B cell (primary cell): ENCODE data around the gene MAN1A2. TPM values are rescaled to one million over a fixed set of nuclear protein-coding genes. Genes with fewer than 3 reads are reported as not detected.

Source experiments
- ATAC-seq: fragments of 200-7000 bp; cut with Tn5 transposase; one replicate; pipeline ENCODE4 v1.10.0; 2021; ENCODE audit warnings: low read depth, mild to moderate bottlenecking, moderate number of reproducible peaks, moderate library complexity
- CTCF ChIA-PET: fragments of 350-600 bp; sonication (Branson Sonifier 250); formaldehyde crosslinking; loops from one replicate; lab custom pipeline; 2021; ENCODE audit warnings: antibody characterized with exemption, inconsistent platforms; lab: Charles Lee
- POLR2A ChIA-PET: fragments of 350-600 bp; sonication (Branson Sonifier 250); formaldehyde crosslinking; loops from one replicate; lab custom pipeline; 2021; ENCODE audit warnings: antibody characterized with exemption; lab: Charles Lee
- DNase-seq: peaks from one replicate; pipeline ENCODE4 v3.0.0; 2013
- H2AFZ ChIP-seq: 2 replicates; pipeline ENCODE4 v1.6.1; 2012; ENCODE audit warnings: mild to moderate bottlenecking, low read depth, low read length; ENCODE audit not compliant: insufficient read depth, poor library complexity, severe bottlenecking
- H3K27ac ChIP-seq, 2 donors: 1 replicate in 1 of 2; 2 replicates in 1 of 2; pipeline ENCODE4 v1.5.1; 2012 to 2013; ENCODE audit warnings: low read length in 2 of 2, mild to moderate bottlenecking in 2 of 2, moderate library complexity in 1 of 2
- H3K27me3 ChIP-seq, 4 experiments: fragments of 200-600 bp in 1 of 4; sonication (generic) in 1 of 4; replicated peaks in 1 of 4; 1 replicate in 2 of 4; 2 replicates in 2 of 4; pipeline versions ENCODE4 v1.6.1 to v1.7.0; 2013 to 2016; ENCODE audit warnings: low read length in 3 of 4, mild to moderate bottlenecking in 2 of 4, mixed read lengths in 1 of 4, moderate library complexity in 1 of 4; ENCODE audit not compliant: insufficient read depth in 4 of 4, control insufficient read depth in 3 of 4; ENCODE audit errors: control extremely low read depth in 1 of 4
- H3K36me3 ChIP-seq, 2 experiments: replicated peaks in 1 of 2; 1 replicate in 1 of 2; 2 replicates in 1 of 2; pipeline versions ENCODE4 v1.6.1 to v1.7.1; 2013; ENCODE audit warnings: low read length in 1 of 2; ENCODE audit not compliant: insufficient read depth in 2 of 2, control insufficient read depth in 1 of 2; ENCODE audit errors: control extremely low read depth in 1 of 2, extremely low read depth in 1 of 2
- H3K4me1 ChIP-seq, 2 donors: fragments of 200-600 bp in 1 of 2; sonication (generic) in 1 of 2; 1 replicate in 1 of 2; 2 replicates in 1 of 2; pipeline versions ENCODE4 v1.5.1 to v1.6.1; 2013 to 2017; ENCODE audit warnings: low read length in 2 of 2; ENCODE audit not compliant: control insufficient read depth in 2 of 2, insufficient read depth in 2 of 2
- H3K4me2 ChIP-seq: replicated peaks from 2 replicates; pipeline ENCODE3; 2012; ENCODE audit warnings: mild to moderate bottlenecking, low read depth, low read length; ENCODE audit not compliant: poor library complexity, severe bottlenecking
- H3K4me3 ChIP-seq, 5 experiments: fragments of 200-600 bp in 1 of 5; sonication (generic) in 1 of 5; 1 replicate in 3 of 5; 2 replicates in 2 of 5; pipeline versions ENCODE4 v1.5.1 to v1.7.0; 2011 to 2016; ENCODE audit warnings: low read length in 4 of 5, mild to moderate bottlenecking in 4 of 5, low read depth in 2 of 5, control low read depth in 1 of 5, moderate library complexity in 1 of 5; ENCODE audit not compliant: insufficient read depth in 1 of 5; ENCODE audit errors: control extremely low read depth in 1 of 5, extremely low read depth in 1 of 5
- H3K79me2 ChIP-seq: fragments of 200-600 bp; sonication (generic); one replicate; pipeline ENCODE4 v1.6.0; 2016; ENCODE audit warnings: low read length; ENCODE audit not compliant: control insufficient read depth, insufficient read depth
- H3K9ac ChIP-seq: fragments of 200-600 bp; sonication (generic); 2 replicates; pipeline ENCODE4 v1.6.1; 2017; ENCODE audit warnings: mild to moderate bottlenecking, low read length, moderate library complexity
- H3K9me3 ChIP-seq, 3 donors: one replicate each; pipeline versions ENCODE4 v1.6.1 to v1.7.1; 2013; ENCODE audit warnings: low read length in 2 of 3; ENCODE audit not compliant: control insufficient read depth in 2 of 3, insufficient read depth in 1 of 3; ENCODE audit errors: control extremely low read depth in 1 of 3
- H4K20me1 ChIP-seq: 2 replicates; pipeline ENCODE4 v1.6.0; 2012; ENCODE audit warnings: mild to moderate bottlenecking, low read length; ENCODE audit not compliant: insufficient read depth, control insufficient read depth, poor library complexity, severe bottlenecking
- H3K27ac Mint-ChIP-seq: one replicate; pipeline ENCODE4 v1.8.0; 2021; ENCODE audit warnings: mixed read lengths
- H3K27me3 Mint-ChIP-seq: one replicate; pipeline ENCODE4 v1.8.0; 2021; ENCODE audit warnings: mixed read lengths
- H3K4me1 Mint-ChIP-seq: one replicate; pipeline ENCODE4 v1.8.0; 2021; ENCODE audit warnings: mixed read lengths
- H3K4me3 Mint-ChIP-seq: one replicate; pipeline ENCODE4 v1.8.0; 2021; ENCODE audit warnings: mixed read lengths
- H3K9me3 Mint-ChIP-seq: one replicate; pipeline ENCODE4 v1.8.0; 2022; ENCODE audit warnings: mixed read lengths; ENCODE audit not compliant: insufficient read depth
- CTCF ChIP-seq: fragments of 200-600 bp; IDR thresholded peaks from one replicate; pipeline ENCODE4 v1.8.0; 2022; ENCODE audit warnings: antibody characterized with exemption, mild to moderate bottlenecking
- EZH2 ChIP-seq: IDR thresholded peaks from 2 replicates; pipeline ENCODE4 v1.6.1; 2012; ENCODE audit warnings: borderline replicate concordance, low read depth, mild to moderate bottlenecking, moderate library complexity, low read length; ENCODE audit not compliant: insufficient read depth, poor library complexity, severe bottlenecking
- WGBS: methylation state at CpG from one replicate; pipeline ENCODE4 v1.1.5; 2013; ENCODE audit warnings: missing lambda C conversion rate; ENCODE audit not compliant: insufficient coverage; 5-methylcytosine and 5-hydroxymethylcytosine counted together
- intact Hi-C: fragments of 100-400 bp; cut with micrococcal nuclease; formaldehyde crosslinking; loops from one replicate; pipeline ENCODE4 v1.10.0; 2022
- polyA plus RNA-seq: library from polyadenylated mRNA; depleted of rRNA; stranded (reverse); fragments of >200 nt; gene quantifications from 2 replicates; pipeline ENCODE4 v1.2.3, GENCODE V29; 2012
- total RNA-seq, 2 donors: library from RNA; stranded (reverse); fragments of 120-200 nt in 1 of 2; gene quantifications; 1 replicate in 1 of 2; 2 replicates in 1 of 2; pipeline versions ENCODE4 v1.2.3 to v1.2.4, GENCODE V29; 2013 to 2022

The MAN1A2 gene
- total and polyA plus RNA-seq, 2 donors (not counting 1 experiment from before 2014, with no cell fraction given): 4.6 to 55.6 TPM

- CTCF ChIA-PET: interaction anchor here (1.0 kb wide), 1 partner anchor 11 kb away, joined by 3 read pairs; no protein-coding TSS in a partner anchor
- peaks cover 5 to 13% of the 10 kb centered on the region in 2 experiments for H3K36me3 ChIP-seq
- H3K27ac ChIP-seq: no peak overlapping the region
- H3K79me2 ChIP-seq: no peaks in the 10 kb centered on the region
- Mint-ChIP-seq H3K27me3 (no peaks in the 10 kb centered on the region), H3K27ac (no peak overlapping the region), H3K9me3 (no peaks in the 10 kb centered on the region), H3K4me3 (no peak overlapping the region), H3K4me1 (no peaks in the 10 kb centered on the region)
- H3K4me2 ChIP-seq: no peak overlapping the region
- H3K27me3 ChIP-seq: no peaks in the 10 kb centered on the region
- no peaks in the 10 kb centered on the region for H3K4me1 ChIP-seq
- no peak overlapping the region for H3K9ac ChIP-seq
- 100% methylated on average over 2 of the region's 2 CpGs for WGBS
- DNase-seq (no peak), ATAC-seq (no peak)
- H4K20me1 ChIP-seq: no peaks in the 10 kb centered on the region
- H2AFZ ChIP-seq: no peak overlapping the region
- H3K9me3 ChIP-seq: no peaks in the 10 kb centered on the region
- intact Hi-C loops: no loop called here
- POLR2A ChIA-PET: no interaction called here
- H3K4me3 ChIP-seq: no peak overlapping the region
- TF ChIP-seq EZH2: no peak
- TF ChIP-seq CTCF: no peak
These were observed 131.8 kb downstream of the MAN1A2 start for GRCh38 chr1:117499071-117499470.

GRCh38 chr1:117500584-117500983 is 133.3 kb downstream of the MAN1A2 start:
- no peaks in the 10 kb centered on the region for H3K4me1 ChIP-seq
- no peak overlapping the region for H3K4me3 Mint-ChIP-seq
- no peaks in the 10 kb centered on the region for H3K27me3 ChIP-seq
- H3K9me3 ChIP-seq: no peaks in the 10 kb centered on the region
- no peaks in the 10 kb centered on the region for H3K79me2 ChIP-seq
- TF ChIP-seq CTCF (no peak), EZH2 (no peak)
- H3K9ac ChIP-seq: no peak overlapping the region
- ChIA-PET POLR2A (no interaction called here), CTCF (no interaction called here)
- H3K9me3 Mint-ChIP-seq: no peaks in the 10 kb centered on the region
- ATAC-seq (no peak), DNase-seq (no peak)
- H3K27ac Mint-ChIP-seq: no peak overlapping the region
- H3K36me3 ChIP-seq: peaks cover 5 to 17% of the 10 kb centered on the region in 2 experiments
- H2AFZ ChIP-seq: no peak overlapping the region
- WGBS: no CpG with 5 or more reads among the region's 1 CpG
- H3K27ac ChIP-seq: no peak overlapping the region
- intact Hi-C loops: no loop called here
- no peaks in the 10 kb centered on the region for H4K20me1 ChIP-seq
- no peaks in the 10 kb centered on the region for H3K27me3 Mint-ChIP-seq
- H3K4me1 Mint-ChIP-seq: no peaks in the 10 kb centered on the region
- no peak overlapping the region for H3K4me3 ChIP-seq
- H3K4me2 ChIP-seq: no peak overlapping the region
